SK-N-DZ (cell line): Measurements from ENCODE around the gene CYTL1.

Experiments used
- DNase-seq: peaks from one replicate; pipeline ENCODE4 v3.0.0-alpha.2; 2015; ENCODE audit warnings: low spot score

CYTL1 gene

DNA sequence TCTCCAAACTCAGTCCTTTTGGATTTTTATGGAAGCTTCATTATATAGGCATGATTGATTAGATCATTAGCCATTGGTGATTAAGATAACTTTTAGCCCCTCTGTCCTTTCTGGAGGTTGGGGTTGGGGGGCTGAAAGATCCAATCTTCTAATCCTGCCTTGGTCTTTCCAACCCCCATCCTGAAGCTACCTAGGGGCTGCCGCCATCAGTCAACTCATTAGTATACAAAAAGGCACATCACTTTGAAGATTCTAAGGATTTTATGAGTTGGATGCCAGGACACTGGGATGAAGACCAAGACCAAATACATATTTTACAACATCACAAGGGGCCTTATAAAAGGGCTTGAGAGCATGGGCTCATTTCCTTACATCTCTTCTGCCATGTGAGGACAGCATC is 47.5 kb downstream of the CYTL1 start:
- DNase-seq = no peak

DNA sequence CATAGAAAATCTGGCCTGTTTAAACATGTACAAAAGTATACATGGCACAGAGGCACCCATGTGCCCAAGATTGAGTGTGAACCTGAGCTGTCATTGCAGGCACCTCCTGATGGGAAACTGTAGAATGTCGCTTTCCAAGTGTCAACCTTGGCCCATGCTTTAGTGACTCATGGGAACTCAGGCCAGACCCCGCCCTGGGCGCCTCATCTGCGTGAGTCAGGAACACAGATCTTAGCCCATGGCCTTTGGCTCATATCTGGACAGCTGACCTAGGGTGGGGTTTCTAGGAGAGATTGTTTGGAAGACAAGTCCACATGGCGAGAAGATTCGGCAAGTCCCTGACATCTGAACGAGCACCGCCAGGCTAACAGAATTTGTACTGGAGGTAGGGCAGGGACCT is 50.0 kb downstream of the CYTL1 start:
- DNase-seq = no peak

DNA sequence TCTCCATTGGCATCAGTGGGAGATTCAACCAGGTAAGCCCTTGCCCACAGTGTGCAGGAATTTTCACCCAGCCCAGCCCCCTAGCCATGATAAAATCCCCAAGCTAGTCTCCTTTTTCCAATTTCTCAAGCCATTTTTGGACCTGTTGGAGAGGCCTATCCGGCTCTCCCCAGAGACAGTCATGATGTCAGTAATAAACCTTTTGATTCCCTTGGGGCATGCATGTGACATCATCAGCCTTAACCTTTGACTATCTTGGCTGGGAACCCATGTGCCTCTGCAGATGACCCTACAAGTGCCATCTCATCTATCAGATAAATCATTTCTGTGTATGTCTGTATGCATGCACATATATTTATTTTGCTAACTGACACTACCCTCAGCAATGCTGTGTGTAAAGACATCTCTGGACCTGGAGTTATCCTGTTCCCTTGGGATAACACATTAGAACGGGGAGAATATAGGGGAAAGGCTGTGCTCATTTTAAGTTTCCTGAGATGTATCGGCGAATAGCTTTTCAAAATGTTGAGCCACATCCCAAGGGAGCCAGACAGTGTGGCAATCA is 51.0 kb downstream of the CYTL1 start:
- no peak for DNase-seq
